Neural cell (in vitro differentiated cells): Measurements from ENCODE around the gene S100A13.

Source experiments
- POLR2AphosphoS5 ChIP-seq: IDR thresholded peaks from 2 replicates; pipeline ENCODE4 v1.6.1; 2012
- RAD21 ChIP-seq: fragments of 450-650 bp; conservative IDR thresholded peaks from 2 replicates; pipeline ENCODE4 v1.6.1; 2014; ENCODE audit warnings: antibody characterized with exemption, mild to moderate bottlenecking, moderate library complexity
- TF ChIP-seq, protein P1 (sequence below): fragments of 450-650 bp; IDR thresholded peaks from 2 replicates; pipeline ENCODE4 v1.5.1; 2014; ENCODE audit warnings: antibody characterized with exemption, mild to moderate bottlenecking, moderate library complexity; ENCODE audit not compliant: poor library complexity, severe bottlenecking

DNA sequence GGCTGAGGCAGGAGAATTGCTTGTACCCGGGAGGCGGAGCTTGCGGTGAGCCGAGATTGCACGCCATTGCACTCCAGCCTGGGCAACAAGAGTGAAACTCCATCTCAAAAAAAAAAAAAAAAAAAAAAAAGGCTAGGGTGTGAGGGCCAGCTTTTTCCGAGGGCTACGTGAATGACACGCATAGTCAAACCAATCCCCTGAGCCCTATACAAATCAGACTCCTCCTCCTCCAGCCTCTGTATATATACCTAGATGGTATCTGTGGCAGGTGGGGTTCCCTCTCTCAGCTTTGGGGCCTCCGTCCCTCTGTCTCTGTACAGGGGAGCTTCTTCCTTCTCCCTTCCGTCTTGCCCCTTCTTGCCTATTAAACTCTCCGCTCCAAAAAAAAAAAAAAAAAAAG, 21.1 kb downstream of the S100A13 start:
- TF ChIP-seq, protein P1, sequence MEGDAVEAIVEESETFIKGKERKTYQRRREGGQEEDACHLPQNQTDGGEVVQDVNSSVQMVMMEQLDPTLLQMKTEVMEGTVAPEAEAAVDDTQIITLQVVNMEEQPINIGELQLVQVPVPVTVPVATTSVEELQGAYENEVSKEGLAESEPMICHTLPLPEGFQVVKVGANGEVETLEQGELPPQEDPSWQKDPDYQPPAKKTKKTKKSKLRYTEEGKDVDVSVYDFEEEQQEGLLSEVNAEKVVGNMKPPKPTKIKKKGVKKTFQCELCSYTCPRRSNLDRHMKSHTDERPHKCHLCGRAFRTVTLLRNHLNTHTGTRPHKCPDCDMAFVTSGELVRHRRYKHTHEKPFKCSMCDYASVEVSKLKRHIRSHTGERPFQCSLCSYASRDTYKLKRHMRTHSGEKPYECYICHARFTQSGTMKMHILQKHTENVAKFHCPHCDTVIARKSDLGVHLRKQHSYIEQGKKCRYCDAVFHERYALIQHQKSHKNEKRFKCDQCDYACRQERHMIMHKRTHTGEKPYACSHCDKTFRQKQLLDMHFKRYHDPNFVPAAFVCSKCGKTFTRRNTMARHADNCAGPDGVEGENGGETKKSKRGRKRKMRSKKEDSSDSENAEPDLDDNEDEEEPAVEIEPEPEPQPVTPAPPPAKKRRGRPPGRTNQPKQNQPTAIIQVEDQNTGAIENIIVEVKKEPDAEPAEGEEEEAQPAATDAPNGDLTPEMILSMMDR = no peak
- TF ChIP-seq RAD21 = no peak
- no peak for TF ChIP-seq POLR2AphosphoS5
